Measurements from ENCODE around the gene CBARP. TPM values are rescaled to one million over a fixed set of nuclear protein-coding genes. Genes with fewer than 3 reads are reported as not detected.

CBARP gene
- total and polyA plus RNA-seq, 2 of the 13 experiments (the other 11 are each of a cell fraction or from before 2014, with no cell fraction given): 1.2 to 1.4 TPM

- no peak for TF ChIP-seq DDIT3 (CRISPR knock-in tag; IDR thresholded peaks at IDR 0.05)
- TF ChIP-seq ZNF441 (CRISPR knock-in tag; IDR thresholded peaks at IDR 0.05; ENCODE audit: borderline replicate concordance): peak; percentile 33; the same call in 1 of the 2 replicates
- no peak for TF ChIP-seq WIZ (CRISPR knock-in tag; IDR thresholded peaks at IDR 0.05)
- peak; percentile 91; the same call in 1 of the 2 replicates for TF ChIP-seq CBX5 (CRISPR knock-in tag; IDR thresholded peaks at IDR 0.05; ENCODE audit: borderline replicate concordance)
- peak; percentile 15 for TF ChIP-seq HNRNPLL (IDR thresholded peaks at IDR 0.05; ENCODE audit: low read depth, low read length, poor library complexity, severe bottlenecking)
- TF ChIP-seq ZNF281 (CRISPR knock-in tag; IDR thresholded peaks at IDR 0.05; ENCODE audit: borderline replicate concordance): 0 out of 2 replicates have a peak, but pooled peaks have one; percentile 47
- TF ChIP-seq MIER3 (CRISPR knock-in tag; IDR thresholded peaks at IDR 0.05; ENCODE audit: borderline replicate concordance): peak; percentile 78
- TF ChIP-seq ZBTB43 (CRISPR knock-in tag; conservative IDR thresholded peaks at IDR 0.05): 0 out of 2 replicates have a peak, but pooled peaks have one; percentile 27
- TF ChIP-seq ZFX (CRISPR knock-in tag; IDR thresholded peaks at IDR 0.05; ENCODE audit: low read depth): peak; percentile 93
- no peak for TF ChIP-seq ONECUT2 (CRISPR knock-in tag; IDR thresholded peaks at IDR 0.05)
- peak; percentile 99 for TF ChIP-seq FOSL2 (CRISPR knock-in tag; IDR thresholded peaks at IDR 0.05)
- TF ChIP-seq ZNF274 (CRISPR knock-in tag; IDR thresholded peaks at IDR 0.05): peak; percentile 72; the same call in 1 of the 2 replicates
- peak; percentile 79; the same call in 1 of the 2 replicates for TF ChIP-seq ZNF136 (CRISPR knock-in tag; IDR thresholded peaks at IDR 0.05; ENCODE audit: low read depth)
- 0 out of 2 replicates have a peak, but pooled peaks have one; percentile 15 for TF ChIP-seq KAT7 (CRISPR knock-in tag; IDR thresholded peaks at IDR 0.05; ENCODE audit: borderline replicate concordance)
- peak; percentile 62; the same call in 1 of the 2 replicates for TF ChIP-seq DMAP1 (CRISPR knock-in tag; IDR thresholded peaks at IDR 0.05)
- TF ChIP-seq ARID5B (CRISPR knock-in tag; IDR thresholded peaks at IDR 0.05): peak; percentile 53; the same call in 1 of the 2 replicates
- peak; percentile 35; the same call in 1 of the 2 replicates for TF ChIP-seq NCOR1 (IDR thresholded peaks at IDR 0.05; ENCODE audit: borderline replicate concordance, low read length)
- peak; percentile 65; the same call in 1 of the 2 replicates for TF ChIP-seq NR2F2 (IDR thresholded peaks at IDR 0.05; ENCODE audit: borderline replicate concordance, low read depth)
- TF ChIP-seq CBX2 (IDR thresholded peaks at IDR 0.05; ENCODE audit: low read depth, low read length): no peak
- no peak for TF ChIP-seq CBX2 (CRISPR knock-in tag; IDR thresholded peaks at IDR 0.05; ENCODE audit: low read depth)
- TF ChIP-seq TARDBP (CRISPR knock-in tag; IDR thresholded peaks at IDR 0.05): peak; percentile 76
- peak; percentile 54; the same call in 1 of the 2 replicates for TF ChIP-seq ZNF720 (CRISPR knock-in tag; IDR thresholded peaks at IDR 0.05)
Measured at GRCh38 chr19:1264801-1265614, 27.2 kb upstream of the CBARP start (continued).
